Dedifferentiated amniotic fluid mesenchymal stem cell (primary cell): ENCODE measurements around the gene C1QTNF5.

ENCODE experiments used
- DNase-seq: peaks from one replicate; pipeline ENCODE4 v3.0.0-alpha.2; 2016; ENCODE audit errors: extremely low spot score

The C1QTNF5 gene

DNA sequence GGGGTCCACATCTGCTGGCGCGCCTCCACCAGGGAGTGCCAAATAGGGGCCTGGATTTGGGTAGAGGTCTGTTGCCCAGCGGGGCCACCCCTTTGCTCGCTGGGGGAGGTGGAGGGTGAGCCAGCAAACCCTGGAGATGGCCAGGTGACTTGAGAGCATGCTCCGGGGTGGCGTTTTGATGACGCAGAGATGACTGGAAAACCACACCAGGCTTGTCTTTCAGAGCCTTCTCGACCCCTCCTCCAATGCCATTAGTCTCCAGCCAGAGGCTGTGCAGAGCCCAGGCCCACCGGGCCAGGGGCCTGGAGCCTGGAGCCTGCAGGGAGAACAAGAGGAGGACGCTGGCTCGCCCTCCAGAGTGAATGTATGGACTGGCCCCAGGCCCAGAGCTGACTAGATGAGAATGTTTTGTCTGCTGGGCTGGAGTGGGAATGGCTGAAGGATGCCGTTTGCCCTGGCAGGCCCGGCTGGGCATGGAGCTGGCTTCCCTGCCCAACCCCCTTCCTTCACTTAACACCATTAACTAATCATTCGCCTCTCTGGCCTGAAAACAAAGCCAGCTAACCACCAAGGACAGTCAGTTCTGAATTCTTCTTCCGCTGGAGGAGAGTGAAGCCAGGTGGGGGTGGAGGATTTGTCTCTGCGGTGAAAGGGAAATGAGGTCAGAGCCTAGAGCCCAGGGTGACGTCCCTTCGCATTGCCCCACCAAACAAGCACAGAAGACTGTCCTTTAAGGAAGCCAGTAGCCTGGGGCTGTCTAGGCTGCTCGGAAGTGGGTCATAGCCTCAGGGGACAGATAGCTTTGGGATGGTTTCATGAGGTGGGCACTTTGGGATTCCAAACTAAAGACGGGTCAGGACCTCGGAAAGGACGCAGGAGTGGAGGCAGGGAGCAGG, 22.2 kb downstream of the C1QTNF5 start:
- no peak for DNase-seq

DNA sequence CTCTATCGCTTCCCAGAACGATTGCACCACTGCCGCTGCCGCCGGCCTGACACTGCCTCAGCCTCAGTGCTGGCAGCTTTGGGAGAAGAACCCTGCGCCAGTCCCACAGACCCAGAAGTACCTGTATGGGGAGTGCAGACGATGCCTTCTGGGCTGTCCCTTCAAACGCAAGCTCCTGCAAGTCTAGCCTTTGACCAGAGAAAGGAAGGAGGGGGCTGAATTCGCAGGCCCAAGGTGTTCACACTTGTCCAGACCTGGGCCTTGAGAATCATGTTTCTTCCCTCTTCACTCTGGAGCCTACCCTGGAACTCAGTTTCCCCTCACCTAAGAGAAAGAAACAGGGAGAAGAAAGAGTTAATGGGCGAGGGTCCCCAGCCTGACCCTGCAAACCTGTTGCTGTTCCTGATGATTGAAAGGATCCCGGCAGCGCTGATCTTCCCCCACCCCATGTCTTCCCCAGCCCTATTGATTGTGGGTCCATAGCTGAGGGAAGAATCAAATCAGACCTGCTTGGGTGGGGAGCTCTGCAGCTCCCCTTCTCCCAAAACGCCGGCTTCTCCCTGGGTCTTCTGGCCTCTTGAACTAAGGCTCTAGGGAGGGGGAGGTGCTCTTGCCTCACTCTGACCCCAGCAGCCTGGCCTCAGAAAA, 23.0 kb downstream of the C1QTNF5 start:
- DNase-seq: no peak

DNA sequence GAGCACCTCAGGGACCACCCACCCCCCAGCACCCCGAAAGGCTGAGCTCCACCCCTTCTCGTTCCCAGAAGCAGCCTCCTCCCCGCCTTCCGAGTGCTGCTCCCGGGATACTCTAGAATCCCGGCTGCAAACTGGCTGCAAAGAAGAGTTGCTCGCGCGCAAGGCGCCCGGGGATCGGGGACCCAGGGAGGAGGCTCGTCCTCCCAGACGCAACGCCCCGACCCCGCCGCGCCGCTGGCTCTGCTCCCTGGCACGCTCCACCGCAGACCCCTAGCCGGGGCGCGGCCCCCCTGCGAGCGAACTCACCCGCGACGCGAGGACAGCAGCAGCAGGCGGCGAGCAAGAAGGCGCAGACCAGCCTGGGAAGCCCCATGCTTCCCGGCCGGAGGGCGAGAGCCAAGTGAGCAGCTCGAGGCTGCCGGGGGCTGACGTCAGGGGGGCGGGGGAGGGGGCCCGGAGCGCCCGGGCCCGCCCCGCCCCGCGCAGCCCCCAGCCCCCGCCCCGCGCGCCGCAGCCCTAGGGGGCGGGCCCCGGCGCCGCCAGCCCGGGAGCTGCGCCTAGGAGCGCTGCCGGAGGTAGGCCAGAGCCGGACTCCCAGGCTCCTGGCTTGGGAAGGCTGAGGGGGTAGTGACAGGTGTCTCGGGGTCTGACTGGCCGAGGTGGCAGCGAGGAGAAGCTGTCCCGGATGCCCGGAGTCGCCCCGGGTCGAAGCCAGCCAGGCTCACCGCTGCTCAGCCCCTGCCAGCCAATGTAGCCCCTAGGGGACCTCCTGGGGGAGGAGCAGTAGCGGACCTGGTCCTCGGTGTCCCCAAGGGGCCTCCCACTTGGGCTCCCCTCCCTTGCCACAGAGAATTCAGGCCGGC, 23.7 kb downstream of the C1QTNF5 start, which contains the start of gene MCAM:
Gene MCAM (minus strand): TSS at position 402 of the 863 bp plus-strand sequence. CDS start 29 bp downstream, at position 373.
- DNase-seq: no peak

DNA sequence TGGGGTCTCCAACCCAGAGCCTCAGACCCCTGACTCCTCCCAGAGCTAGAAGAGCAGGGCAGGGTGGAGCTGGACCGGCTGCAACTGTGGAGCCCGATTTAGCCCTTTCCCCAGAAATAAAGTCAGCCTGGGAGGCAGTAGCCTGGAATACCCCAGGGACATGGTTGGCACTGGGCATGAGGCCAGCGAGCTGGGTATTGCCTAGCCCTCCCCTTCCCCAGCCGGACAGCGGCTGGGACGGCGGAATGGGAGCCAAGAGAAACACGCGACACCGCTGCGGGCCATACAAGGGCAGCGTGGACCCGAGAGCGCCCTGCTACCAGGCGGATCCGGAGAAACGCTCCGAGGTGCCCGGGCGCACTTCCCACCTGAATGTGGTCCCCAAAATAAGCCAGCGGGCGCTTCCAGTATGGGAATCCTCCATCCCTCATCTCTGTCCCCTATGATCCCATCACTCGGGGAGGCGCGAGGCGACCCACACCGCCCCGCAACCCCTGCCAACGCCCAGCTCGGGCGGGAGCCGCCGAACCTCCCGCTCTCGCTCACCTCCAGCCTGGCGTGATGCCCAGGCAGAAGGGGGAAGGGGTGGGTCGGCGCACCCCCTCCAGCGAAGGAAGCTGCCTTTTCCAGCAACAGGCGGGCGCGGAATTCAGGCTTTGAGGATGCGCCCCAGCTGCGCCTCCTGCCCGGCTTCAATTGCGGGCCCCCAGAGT, 24.5 kb downstream of the C1QTNF5 start:
- DNase-seq: no peak

DNA sequence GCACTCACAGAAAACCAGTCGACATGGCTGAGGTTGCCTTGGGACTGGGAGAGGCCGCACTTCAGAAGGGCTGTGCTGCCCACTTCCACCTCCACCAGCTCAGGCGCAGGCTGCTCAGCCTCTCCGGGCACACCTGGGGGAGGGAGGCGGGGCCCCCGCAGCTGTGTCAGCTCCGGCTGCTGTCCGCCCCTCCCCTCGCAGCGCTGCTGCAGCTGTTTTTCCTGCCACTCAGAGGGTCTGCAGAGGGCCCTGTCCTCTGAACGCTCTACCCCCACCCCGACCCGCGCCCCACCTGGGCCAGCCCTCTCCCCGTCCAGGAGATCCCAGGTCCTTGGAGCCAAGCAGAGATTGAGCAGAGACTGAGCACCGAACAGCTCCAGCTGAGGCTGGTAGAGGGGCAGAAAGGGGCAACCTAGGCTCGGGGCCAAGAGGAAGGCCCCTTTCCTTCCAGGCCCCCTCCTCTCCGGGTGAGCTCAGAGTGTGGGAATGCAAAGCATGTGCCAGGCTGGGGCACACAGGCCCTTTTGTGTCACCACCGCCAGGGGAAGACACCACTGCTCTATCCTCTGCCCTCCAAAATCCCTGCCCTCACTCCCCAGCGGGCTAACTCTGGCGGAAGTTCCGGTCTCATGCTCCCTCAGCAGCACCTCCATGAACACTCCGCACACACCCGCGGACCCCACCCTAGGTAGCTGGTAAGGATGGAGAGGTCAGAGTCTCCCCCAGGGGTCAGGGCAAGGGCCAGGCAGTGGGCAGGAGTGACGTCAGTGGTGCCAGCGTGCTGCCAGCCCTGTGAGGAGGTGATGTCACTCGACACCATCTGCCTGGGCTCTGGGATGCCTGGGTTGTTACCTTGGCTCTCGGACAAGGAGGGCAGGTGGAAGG, 25.3 kb downstream of the C1QTNF5 start:
- no peak for DNase-seq

DNA sequence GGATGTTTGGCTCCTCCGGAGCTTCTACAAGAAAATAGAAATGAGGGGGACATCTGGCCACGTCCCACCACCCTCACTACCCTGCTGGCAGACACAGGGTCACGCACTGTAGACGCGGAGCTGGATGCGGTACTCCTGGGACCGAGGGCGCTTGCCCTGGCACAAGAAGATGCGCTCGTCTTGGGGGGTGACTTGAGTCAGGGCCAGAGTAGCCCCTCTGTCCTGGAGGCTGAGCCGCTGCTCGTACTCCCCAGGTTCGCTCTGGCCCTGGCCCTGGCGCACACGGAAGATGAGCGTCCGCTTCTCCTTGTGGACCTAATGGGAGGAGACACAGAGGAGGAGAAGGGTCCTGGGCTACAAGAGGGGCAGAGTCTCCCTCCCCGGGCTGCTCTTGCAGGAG, 26.0 kb downstream of the C1QTNF5 start:
- no peak for DNase-seq

DNA sequence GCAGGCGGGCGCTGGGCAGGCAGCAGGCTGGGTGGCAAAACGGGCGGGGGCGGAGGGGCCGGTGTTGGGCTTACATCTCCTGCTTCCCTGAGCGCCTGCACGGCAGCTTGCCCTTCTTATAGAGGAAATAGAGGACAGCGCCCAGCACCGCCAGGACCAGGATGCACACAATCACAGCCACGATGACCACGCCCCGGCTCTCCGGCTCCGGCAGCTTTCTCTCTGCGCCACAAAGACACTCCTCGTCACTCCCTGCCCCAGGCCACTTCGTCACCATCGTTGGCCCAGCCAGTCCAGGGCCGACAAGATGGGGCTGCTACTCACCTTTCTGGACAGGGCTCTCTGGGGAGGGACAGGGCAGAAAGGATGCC, 30.0 kb downstream of the C1QTNF5 start:
- no peak for DNase-seq

DNA sequence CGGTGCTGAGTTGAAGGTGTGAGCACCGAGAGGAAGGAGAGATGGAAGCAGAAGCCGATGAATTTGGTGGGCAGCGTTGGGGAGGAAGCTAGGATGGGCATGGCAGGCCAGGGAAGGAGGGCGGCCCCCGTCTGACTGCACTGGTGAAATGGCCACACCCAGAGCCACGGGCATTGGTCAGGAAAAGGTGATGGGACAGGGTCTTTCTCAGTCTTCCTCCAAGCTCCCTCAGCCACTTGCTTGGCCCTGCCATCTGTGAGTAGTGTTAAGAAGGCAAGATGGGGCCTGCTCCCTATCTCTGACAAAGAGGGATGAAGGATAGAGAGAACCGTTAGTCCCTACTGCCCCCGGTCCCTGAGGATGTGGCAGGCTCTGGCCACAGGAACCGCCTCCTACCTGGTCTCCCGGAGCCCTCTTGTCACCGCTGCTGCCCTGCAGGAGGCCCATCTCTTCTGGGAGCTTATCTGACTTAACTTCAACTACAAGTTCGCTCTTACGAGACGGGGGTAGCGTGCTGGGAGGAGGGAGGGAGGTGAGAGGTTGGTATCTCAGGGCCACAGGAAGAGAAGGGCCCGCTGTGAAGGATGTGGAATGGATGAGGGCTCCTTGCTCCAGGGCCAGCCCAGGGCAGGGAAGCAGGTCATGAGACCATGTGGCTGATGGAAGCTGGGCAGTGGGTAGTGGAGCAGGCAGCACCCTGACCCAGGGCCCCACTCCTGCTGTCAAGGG, 30.6 kb downstream of the C1QTNF5 start:
- no peak for DNase-seq

DNA sequence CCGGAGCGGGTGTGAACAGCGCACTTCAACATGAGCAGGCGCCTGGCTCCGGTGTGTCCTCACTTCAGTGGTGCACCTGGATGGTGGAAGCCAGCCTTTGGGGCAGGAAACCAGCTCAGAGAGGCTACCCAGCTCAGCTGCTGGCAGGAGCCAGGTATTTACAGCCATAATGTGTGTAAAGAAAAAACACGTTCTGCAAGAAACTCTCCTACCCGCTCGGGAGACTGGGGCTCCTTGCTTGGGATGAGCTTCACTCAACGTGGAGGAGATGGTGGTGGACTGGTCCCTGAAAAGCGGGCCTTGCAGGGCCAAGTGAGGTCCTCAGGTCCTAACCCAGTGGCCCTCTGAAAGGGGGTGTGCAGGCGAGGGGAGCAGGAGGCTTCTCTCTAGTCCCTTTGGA, 31.3 kb downstream of the C1QTNF5 start:
- no peak for DNase-seq

DNA sequence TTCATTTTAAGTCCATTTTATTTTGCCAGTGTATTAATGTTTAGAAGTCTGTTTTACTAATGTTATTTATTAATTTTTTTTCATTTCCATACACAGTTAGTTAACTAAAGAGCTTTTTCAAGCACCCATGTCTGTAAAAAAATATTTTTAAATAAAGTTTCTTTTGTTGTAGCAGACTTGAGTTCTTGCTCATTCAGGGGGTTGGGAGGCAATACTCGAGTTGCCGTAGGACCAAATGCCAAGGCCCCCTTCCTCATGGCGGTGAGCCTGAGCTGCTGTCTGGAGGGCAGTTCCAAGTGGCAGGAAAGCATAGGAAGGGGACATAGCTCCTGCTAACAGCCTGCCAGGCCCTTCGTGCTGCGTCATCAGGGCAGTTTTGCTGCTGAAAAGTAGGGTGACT, 32.7 kb downstream of the C1QTNF5 start:
- DNase-seq: no peak

DNA sequence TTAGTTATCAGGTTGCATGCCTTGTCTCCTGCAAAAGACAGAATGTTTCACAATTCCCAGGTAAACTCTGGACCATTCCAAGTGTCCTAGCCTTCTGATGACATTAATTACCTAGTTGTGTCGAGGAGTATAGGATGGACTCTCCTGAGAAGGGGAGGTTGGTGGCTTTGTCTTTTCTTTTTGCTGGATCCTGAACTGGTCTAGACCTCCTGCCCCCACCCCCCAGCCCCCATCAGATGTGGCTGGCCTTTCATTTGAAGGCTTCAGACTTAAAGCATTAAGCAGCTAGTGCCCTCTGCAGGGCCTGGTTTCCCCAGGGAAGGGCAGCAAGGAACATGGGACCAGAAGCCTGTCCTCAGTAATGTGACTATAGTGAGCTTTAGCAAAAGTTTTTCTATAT, 33.5 kb downstream of the C1QTNF5 start:
- no peak for DNase-seq

DNA sequence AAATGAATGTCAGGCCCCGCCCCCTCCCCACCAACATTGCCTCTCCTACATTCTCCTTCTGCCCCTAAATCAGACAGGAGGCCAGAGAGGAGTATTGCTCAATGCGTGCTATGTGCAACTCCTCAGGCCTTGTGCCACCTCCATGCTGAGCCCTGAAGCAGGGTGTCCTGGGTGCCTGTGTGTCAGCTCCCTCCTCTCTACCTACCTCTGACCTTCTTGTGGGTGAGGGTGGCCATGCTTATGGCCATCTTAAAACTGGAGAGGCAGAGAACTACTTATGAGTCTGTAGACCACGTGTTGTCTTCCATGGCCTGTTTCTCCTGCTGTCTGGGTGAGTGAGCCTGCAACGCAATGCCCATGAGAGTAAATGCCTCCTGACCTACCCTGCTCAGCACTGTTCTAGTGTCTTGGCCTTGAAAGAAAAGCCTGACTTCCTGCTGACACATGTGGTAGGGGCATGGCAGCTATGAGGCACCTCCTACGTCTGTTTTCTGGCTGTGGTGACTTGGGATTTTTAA, 34.3 kb downstream of the C1QTNF5 start:
- peak; percentile 22 for DNase-seq

DNA sequence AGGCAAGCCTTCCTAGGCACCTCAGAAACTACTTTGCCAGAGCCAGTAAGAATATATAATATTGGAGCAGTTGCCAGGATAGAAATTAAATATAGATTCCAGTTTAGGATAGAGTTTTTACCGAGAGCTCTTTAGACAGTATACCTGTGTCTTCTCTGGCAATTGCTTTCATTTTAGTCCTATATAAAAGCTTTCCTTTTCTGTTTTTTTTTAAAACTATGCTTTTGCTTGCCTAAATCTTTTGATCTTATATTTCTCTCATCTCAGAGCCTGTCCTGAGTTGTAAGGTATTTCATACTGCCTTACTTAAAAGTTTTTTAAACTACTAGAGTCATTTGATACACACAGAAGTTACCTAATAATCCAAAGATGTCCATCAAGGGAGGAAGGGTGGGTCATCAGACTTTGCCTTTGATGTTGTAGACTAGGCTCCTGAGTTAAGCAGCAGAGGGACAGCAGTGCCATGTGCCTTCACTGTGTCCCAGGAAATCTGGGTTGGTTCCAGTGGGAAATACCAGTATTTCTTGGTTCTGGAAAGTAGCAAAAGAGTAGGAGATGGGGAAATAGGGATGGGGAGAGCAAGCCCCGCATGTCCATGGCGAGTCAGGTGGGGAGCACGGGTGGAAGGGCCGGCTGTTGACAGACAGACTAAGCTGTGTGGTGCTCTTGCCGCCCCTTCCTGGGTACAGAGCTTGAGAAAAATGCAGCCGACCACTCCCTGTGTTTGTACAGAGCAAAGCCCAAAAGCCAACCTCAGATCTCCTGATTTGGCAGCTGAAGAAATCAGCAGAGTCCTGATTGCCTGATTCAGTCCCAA, 34.9 kb downstream of the C1QTNF5 start:
- DNase-seq: no peak

DNA sequence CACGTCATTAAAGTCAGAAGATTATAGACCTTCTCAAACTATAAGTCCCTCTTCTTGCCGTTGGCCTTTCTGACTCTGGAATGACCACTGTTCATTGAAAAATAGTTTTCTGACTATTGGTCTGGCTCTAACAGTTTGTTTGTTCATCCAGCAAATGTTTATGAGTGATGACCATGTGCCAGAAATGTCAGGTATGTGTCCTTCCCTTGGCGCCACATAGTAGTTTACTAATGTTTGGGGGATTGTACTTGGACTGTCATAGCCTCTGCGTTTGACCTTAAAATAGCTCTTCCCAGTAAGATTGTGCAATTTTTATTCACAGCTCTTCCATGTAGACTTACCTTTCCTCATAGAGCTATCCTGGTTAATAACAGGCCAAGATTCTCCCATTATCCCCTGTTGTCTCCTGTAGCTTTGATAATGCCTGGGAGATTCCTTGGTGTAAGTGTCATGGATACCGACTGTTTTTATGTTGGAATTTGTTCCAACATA, 37.4 kb downstream of the C1QTNF5 start:
- DNase-seq: no peak

DNA sequence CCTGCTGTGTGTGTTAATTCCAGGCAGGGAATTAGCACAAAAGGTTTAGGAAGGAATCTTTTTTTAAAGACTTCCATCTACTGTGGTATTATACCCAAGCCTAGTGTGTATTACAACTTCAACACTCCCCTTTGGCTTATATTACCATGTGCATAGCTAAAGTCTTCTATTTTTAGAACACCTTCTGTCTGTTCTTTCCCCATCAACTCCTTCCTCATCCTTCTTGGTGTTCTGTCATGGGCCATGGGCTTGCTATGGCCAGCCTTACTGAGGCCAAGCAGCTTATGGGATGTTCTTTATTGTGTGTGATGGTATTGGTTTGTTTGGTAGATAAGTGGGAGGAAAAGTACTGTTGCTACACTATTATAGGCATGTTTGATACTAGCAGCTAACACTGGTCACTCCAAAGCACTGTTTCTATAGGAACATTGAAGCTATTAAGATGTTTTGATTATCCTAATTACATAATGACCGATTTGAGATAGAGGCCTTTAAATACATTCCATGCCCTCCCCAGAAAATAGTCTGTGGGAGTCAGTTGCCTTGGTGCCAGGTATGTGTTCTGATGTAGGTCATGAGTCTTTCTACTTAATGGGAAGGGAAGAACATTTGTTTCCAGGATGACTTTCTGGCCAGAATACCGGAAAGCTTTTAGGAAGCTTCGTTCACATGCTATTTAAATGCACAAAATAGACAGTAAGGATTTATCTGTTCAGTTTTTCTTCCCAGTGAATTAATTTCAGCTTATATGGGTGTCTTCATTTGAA, 40.3 kb downstream of the C1QTNF5 start:
- DNase-seq: no peak

DNA sequence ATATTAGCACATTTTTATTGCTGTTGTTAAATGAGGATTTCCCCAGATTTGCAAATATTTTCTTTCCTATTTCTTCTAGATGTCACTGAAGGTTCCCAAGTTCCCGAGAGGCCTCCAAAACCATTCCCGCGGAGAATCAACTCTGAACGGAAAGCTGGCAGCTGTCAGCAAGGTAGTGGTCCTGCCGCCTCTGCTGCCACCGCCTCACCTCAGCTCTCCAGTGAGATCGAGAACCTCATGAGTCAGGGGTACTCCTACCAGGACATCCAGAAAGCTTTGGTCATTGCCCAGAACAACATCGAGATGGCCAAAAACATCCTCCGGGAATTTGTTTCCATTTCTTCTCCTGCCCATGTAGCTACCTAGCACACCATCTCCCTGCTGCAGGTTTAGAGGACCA, 41.3 kb downstream of the C1QTNF5 start:
- DNase-seq: no peak

DNA sequence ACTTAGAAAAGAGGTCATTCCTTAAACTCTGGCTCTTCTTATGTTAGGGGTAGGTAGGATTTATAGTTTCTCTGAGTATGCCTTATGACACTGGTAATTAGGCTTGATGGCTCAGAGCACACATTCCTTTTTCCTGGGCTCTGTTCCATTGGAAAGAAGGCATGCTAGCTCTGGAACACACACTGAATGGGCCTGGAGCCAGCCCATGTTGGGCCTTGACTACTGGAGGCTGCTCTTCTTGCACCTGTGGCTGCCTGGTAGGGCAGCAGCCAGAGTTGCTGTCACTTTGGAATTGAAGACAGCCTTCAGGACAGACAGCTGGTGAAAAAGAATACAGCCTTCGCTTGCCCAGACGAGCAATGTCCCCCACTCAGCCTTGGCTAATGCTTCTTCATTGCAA, 42.0 kb downstream of the C1QTNF5 start:
- no peak for DNase-seq

DNA sequence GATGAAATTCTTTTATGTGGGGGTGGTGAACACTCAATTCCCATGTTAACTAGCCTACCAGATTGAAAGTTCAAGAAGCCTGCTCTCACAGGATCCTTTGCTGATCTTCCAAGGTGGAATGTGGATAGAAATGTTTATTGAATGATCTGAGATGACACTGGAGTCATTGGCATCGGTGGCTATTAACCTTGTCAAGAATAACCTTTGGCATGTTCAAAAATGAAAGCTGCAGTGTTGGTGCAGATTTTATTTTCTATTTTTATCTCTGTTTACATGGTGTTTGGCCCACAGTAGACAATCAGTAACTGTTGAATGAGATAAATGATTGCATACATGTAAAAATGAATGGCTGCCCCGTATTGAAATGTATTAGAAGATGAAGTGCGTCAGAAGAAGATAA, 42.7 kb downstream of the C1QTNF5 start:
- DNase-seq: no peak
